GM20000 (cell line): ENCODE results near the gene ATE1.
"Not testable (repeated sequence)": the region's sequence is repeated elsewhere in the genome, so short reads cannot be mapped to it uniquely, and the experiment has no call there.

Experiments used
- DNase-seq: peaks from one replicate; pipeline ENCODE4 v3.0.0; 2012; ENCODE audit warnings: low spot score
- TF ChIP-seq, protein P1 (sequence below): IDR thresholded peaks from 2 replicates; pipeline ENCODE4 v1.5.1; 2012; ENCODE audit warnings: mild to moderate bottlenecking, control low read depth; ENCODE audit errors: extremely low read depth, missing control alignments

The ATE1 gene

DNA sequence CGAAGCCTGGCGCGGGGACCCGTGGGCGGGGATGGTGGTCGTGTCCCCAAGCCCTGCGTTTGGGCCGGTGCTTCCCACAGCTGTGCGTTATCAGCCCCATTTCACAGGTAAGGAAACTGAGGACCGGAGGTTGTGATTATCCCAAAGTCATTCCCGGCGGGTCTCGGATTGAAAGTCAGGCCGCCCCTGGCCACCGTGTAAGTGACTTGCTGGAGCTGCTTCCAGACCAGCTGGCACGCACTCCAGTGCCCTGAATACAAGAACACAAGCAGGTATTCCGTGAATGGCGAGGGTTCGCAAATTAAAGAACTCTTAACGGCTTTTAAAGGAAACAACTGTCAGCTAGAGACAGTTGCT is 675 bp upstream of the ATE1 start:
- peak; percentile 37 for DNase-seq
- TF ChIP-seq, protein P1, sequence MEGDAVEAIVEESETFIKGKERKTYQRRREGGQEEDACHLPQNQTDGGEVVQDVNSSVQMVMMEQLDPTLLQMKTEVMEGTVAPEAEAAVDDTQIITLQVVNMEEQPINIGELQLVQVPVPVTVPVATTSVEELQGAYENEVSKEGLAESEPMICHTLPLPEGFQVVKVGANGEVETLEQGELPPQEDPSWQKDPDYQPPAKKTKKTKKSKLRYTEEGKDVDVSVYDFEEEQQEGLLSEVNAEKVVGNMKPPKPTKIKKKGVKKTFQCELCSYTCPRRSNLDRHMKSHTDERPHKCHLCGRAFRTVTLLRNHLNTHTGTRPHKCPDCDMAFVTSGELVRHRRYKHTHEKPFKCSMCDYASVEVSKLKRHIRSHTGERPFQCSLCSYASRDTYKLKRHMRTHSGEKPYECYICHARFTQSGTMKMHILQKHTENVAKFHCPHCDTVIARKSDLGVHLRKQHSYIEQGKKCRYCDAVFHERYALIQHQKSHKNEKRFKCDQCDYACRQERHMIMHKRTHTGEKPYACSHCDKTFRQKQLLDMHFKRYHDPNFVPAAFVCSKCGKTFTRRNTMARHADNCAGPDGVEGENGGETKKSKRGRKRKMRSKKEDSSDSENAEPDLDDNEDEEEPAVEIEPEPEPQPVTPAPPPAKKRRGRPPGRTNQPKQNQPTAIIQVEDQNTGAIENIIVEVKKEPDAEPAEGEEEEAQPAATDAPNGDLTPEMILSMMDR, result no peak

DNA sequence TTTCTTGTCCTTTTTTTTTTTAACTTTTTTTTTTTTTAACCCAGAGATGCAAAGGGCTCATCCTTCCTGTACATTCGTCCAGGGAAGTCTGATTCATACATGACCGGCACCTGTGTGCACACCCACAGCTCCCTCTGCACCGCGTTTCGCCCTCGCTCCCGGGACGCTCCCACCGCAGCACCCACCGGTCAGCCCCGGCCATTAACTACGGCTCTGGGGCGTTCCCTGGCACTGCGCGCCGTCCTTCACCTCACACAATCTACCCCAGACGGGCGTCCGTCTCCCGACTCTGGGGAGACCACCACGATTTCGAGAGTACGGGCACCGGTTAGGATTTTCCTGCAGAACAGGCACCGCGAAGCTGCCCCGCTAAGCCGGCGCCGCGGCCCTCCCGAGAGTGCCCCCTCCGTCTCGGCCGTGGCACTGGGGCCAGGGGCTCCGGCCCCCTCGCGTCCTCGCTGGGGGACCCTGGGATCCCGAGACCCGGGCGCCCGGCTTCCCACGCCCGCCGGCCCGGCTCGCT is 452 bp downstream of the ATE1 start:
- peak; percentile 67 for DNase-seq
- TF ChIP-seq, protein P1, result no peak

DNA sequence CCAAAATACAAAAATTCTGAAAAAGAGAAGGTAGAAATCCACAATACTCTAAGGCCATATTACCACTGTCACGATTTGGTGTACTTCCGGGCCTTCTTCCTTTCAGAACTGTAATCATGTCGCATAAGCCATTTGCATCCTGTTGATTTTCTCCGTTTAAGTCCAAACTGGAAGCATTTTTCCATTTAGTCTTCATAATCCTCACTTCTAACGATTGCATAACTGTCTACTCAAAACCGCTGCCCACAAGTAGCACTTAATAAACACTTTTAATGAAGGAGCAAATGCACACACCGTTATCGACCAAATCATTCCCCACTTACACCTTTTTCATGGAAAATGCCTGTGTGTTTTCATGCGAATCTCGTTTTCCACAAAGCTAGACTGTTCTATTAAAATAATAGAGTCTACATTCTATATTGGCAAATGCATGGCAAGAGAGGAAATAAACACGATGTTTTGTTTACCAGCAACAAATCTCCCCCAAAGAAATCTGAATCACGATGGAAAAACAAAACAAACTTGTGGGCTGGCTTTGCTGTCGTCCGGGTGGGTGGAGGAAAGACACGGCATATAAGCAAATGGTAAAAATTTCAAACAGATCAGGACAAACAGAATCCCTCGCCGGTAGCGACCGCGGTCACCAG is 1.0 kb downstream of the ATE1 start:
- TF ChIP-seq, protein P1, result no peak
- DNase-seq, result peak; percentile 14

DNA sequence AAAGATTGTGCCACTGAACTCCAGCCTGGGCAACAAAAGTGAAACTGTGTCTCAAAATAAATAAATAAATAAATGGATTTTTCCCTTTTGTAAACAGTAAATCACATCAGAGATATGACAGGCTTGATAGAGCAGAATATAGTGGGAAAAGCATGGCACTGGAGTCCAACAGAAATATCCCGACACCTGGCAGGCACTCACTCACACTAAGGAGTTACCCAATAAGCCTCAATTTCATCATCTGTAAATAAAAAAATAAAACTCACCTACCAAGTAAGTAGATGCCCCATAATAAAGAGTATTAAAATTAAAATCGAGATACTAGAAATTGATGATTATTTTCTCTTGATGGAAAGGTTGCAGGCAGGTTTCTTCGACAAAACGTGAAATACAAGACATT is 1.7 kb downstream of the ATE1 start:
- DNase-seq, result no peak
- TF ChIP-seq, protein P1, result no peak

DNA sequence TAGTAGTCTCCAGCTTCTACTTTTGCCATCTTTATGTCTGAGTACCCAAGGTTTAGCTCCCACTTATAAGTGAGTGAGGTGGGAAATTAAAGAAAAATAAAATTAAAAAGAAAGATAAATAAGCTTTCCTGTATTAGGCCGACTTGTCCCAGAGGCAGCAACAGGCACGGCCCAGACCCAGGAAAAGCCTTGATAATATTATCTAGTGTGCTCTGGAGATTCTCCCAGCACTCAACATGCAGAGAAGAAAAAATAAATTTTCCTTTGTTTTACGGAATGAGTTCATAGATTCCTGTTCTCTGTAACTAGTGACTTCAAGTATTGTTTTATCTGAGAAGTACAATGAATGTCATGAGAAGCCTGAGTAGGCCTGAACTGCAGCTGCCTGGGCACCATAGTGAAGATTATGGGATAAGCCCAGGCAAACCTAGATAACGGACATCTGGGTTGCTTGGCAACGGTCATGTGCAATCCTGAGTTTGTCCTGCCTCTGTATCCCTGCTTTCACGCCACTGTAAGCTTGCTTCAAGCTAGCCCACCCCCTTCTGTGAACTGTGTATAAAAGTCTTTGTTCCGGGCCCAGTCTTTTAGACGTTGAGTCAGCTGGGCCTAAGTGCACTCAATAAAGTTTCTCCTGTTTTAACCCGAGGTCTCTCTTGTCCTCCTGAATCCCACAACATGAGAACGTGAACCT is 6.4 kb downstream of the ATE1 start:
- DNase-seq, result no peak
- TF ChIP-seq, protein P1, result no peak

DNA sequence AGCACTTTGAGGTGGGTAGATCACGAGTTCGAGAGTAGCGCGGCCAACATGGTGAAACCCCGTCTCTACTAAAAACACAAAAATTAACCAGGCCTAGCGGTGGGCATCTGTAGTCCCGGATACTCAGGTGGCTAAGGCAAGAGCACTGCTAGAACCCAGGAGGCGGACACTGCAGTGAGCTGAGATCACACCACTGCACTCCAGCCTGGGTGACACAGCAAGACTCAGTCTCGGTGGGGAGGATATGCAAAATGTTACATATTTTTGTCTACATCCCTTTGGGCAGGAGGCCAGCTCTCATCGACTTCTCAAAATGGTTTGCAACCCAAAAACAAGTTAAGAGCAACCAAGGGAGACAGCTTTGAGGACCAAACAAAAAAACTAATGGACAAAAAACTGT is 8.2 kb downstream of the ATE1 start:
- TF ChIP-seq, protein P1, result no peak
- no peak for DNase-seq

DNA sequence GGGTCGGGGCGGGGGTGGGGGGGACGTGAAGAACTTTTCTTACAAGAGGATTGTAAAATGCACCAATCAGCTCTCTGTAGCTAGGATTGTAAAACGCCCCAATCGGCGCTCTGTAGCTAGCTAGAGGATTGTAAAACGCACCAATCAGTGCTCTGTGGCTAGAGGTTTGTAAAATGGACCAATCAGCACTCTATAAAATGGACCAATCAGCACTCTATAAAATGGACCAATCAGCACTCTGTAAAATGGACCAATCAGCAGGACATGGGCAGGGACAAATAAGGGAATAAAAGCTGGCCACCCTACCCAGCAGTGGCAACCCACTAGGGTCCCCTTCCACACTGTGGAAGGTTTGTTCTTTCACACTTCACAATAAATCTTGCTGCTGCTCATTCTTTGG is 9.0 kb downstream of the ATE1 start:
- DNase-seq, result not testable (repeated sequence)

DNA sequence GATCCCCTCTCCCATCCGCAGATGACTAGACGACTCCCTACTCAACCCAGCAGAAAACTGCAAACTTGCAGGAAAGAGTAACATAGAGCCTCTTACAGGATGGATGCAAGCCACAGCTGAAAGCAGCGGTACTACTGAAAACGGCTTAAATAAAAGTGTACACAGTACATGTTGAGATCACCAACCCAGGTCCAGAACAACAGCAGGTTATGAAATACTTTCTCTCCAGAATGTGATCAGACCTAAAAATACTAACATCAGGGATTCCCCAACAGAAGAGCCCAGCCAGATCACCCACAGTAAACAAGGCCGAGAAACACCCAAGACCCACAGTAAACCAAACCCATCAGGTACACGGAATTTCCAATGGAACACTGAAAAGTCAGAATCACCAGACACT is 13.2 kb downstream of the ATE1 start:
- TF ChIP-seq, protein P1, result no peak
- no peak for DNase-seq
